GM12878 (cell line): ENCODE measurements around the gene SPINK4. TPM values are rescaled to one million over a fixed set of nuclear protein-coding genes. Genes with fewer than 3 reads are reported as not detected.

Experiments
- ATAC-seq: fragments of 200-7000 bp; cut with Tn5 transposase; 3 replicates; pipeline ENCODE4 v1.9.1; 2020; ENCODE audit warnings: mild to moderate bottlenecking, moderate library complexity
- BruUV-seq: library from RNA; stranded (reverse); fragments of 400-500 nt; replicated peaks from 2 replicates; lab custom pipeline; 2021; lab: Mats Ljungman, UMichigan
- CTCF ChIA-PET: fragments of 300-600 bp; sonication (Branson Sonifier 250); formaldehyde crosslinking; extraction: SDS; loops from one replicate; lab custom pipeline; 2021; ENCODE audit warnings: inconsistent platforms; lab: Yijun Ruan, JAX
- POLR2A ChIA-PET: fragments of 350-600 bp; formaldehyde crosslinking; extraction: SDS; loops from one replicate; lab custom pipeline; 2021; ENCODE audit warnings: inconsistent platforms; lab: Charles Lee
- RAD21 ChIA-PET: fragments of 300-600 bp; sonication (Branson Sonifier 250); formaldehyde crosslinking; loops from one replicate; lab custom pipeline; 2023; ENCODE audit warnings: antibody characterized with exemption; ENCODE audit not compliant: unreplicated experiment; lab: Charles Lee
- SMC1A ChIA-PET: fragments of 300-600 bp; sonication (Branson Sonifier 250); formaldehyde crosslinking; loops from one replicate; lab custom pipeline; 2023; ENCODE audit not compliant: unreplicated experiment, uncharacterized antibody; lab: Charles Lee
- DNase-seq: peaks from one replicate; pipeline ENCODE4 v3.0.0-alpha.2; 2011; ENCODE audit warnings: low read depth, low spot score
- FAIRE-seq: peaks from 3 replicates; lab custom pipeline; 2011; peaks lifted over from hg19 to GRCh38; lab: Jason Lieb, UNC
- H2AFZ ChIP-seq: 2 replicates; pipeline ENCODE4 v1.6.0; 2011; ENCODE audit warnings: low read depth, low read length, control low read depth; ENCODE audit not compliant: control insufficient read depth
- H3K27ac ChIP-seq: 2 replicates; pipeline ENCODE4 v1.5.1; 2011; ENCODE audit warnings: control low read depth; ENCODE audit not compliant: control insufficient read depth, insufficient read depth
- H3K27me3 ChIP-seq, 2 experiments: replicated peaks in 1 of 2; 2 replicates each; pipeline versions ENCODE4 v1.6.0 to v1.6.1; 2011; ENCODE audit warnings: low read length in 1 of 2; ENCODE audit not compliant: control insufficient read depth in 2 of 2, insufficient read depth in 2 of 2
- H3K36me3 ChIP-seq, 2 experiments: 2 replicates each; pipeline ENCODE4 v1.5.1; 2011; ENCODE audit warnings: low read length in 1 of 2; ENCODE audit not compliant: control insufficient read depth in 2 of 2, insufficient read depth in 2 of 2
- H3K4me1 ChIP-seq: 2 replicates; pipeline ENCODE4 v1.6.1; 2011; ENCODE audit warnings: mild to moderate bottlenecking, low read length, moderate library complexity, mixed read lengths; ENCODE audit not compliant: control insufficient read depth, insufficient read depth
- H3K4me2 ChIP-seq: 2 replicates; pipeline ENCODE4 v1.6.0; 2011; ENCODE audit warnings: control low read depth; ENCODE audit not compliant: control insufficient read depth, insufficient read depth
- H3K4me3 ChIP-seq: fragments of 200-600 bp; sonication (generic); 2 replicates; pipeline ENCODE4 v1.5.1; 2016
- H3K79me2 ChIP-seq: 2 replicates; pipeline ENCODE4 v1.6.0; 2011; ENCODE audit warnings: low read length; ENCODE audit not compliant: control insufficient read depth, insufficient read depth
- H3K9ac ChIP-seq: 2 replicates; pipeline ENCODE4 v1.8.0; 2011; ENCODE audit warnings: low read length, control low read depth, mixed read lengths; ENCODE audit not compliant: control insufficient read depth, insufficient read depth
- H3K9me3 ChIP-seq: replicated peaks from 3 replicates; pipeline ENCODE4 v1.5.1; 2011; ENCODE audit warnings: mild to moderate bottlenecking, low read length; ENCODE audit not compliant: control insufficient read depth, insufficient read depth
- H4K20me1 ChIP-seq: 2 replicates; pipeline ENCODE4 v1.6.0; 2011; ENCODE audit not compliant: control insufficient read depth, insufficient read depth
- ATF3 ChIP-seq: IDR thresholded peaks from 2 replicates; pipeline ENCODE4 v1.6.1; 2011; ENCODE audit warnings: low read depth, mild to moderate bottlenecking, low read length, moderate library complexity, borderline replicate concordance; ENCODE audit errors: extremely low read depth
- BRCA1 ChIP-seq: IDR thresholded peaks from 2 replicates; pipeline ENCODE4 v1.6.1; 2011; ENCODE audit warnings: low read depth, low read length, improper control_type of control experiment
- HCFC1 ChIP-seq: fragments of 150-350 bp; IDR thresholded peaks from 2 replicates; pipeline ENCODE4 v1.6.1; 2014; ENCODE audit warnings: low read length
- MAX ChIP-seq: IDR thresholded peaks from 2 replicates; pipeline ENCODE4 v1.6.1; 2012; ENCODE audit warnings: low read depth, low read length, improper control_type of control experiment
- MEF2A ChIP-seq: IDR thresholded peaks from 2 replicates; pipeline ENCODE4 v1.6.1; 2011; ENCODE audit warnings: low read depth, mild to moderate bottlenecking, low read length, moderate library complexity; ENCODE audit not compliant: insufficient read depth
- MXI1 ChIP-seq: fragments of 150-350 bp; IDR thresholded peaks from 2 replicates; pipeline ENCODE4 v1.6.1; 2011; ENCODE audit warnings: low read depth, mild to moderate bottlenecking, inconsistent platforms, low read length, improper control_type of control experiment
- NFYB ChIP-seq: IDR thresholded peaks from 2 replicates; pipeline ENCODE4 v1.6.1; 2011; ENCODE audit warnings: low read depth, mild to moderate bottlenecking, low read length, improper control_type of control experiment, moderate library complexity; ENCODE audit not compliant: insufficient read depth
- USF2 ChIP-seq: IDR thresholded peaks from 2 replicates; pipeline ENCODE4 v1.6.1; 2011; ENCODE audit warnings: low read depth, low read length, improper control_type of control experiment, borderline replicate concordance
- ZNF274 ChIP-seq: IDR thresholded peaks from one replicate; pipeline ENCODE4 v1.8.0; 2011; ENCODE audit not compliant: insufficient read length, insufficient read depth
- WGBS: methylation state at CpG from one replicate; pipeline ENCODE4 v1.1.6; 2016; ENCODE audit warnings: low lambda C conversion rate; ENCODE audit not compliant: insufficient replicate concordance, insufficient coverage; ENCODE audit errors: missing lambda C conversion rate; 5-methylcytosine and 5-hydroxymethylcytosine counted together
- in situ Hi-C: fragments of 300-500 bp; cut with MboI; formaldehyde crosslinking; loops from 9 replicates; pipeline ENCODE4 v1.14.3; 2018; ENCODE audit warnings: mixed read lengths
- intact Hi-C: fragments of 100-400 bp; cut with micrococcal nuclease; formaldehyde crosslinking; loops from one replicate; pipeline ENCODE4 v1.14.2; 2022; ENCODE audit not compliant: unreplicated experiment
- polyA plus RNA-seq, 11 experiments: library from polyadenylated mRNA; depleted of rRNA in 4 of 11; unstranded in 6 of 11; stranded (reverse) in 5 of 11; fragments of >200 nt; fragmentation: Nextera tagmentation in 4 of 11; fragmentation: Illumina TruSeq in 1 of 11; extraction: Ambion mirVana in 4 of 11; extraction: Trizol in 1 of 11; gene quantifications; 1 replicate in 1 of 11; 2 replicates in 10 of 11; pipeline versions ENCODE4 v1.2.1 to v1.2.3, GENCODE V29; 2011 to 2016; ENCODE audit warnings: inconsistent platforms in 2 of 11, missing spikeins in 2 of 11, low read depth in 1 of 11
- total RNA-seq, 4 experiments: library from RNA; depleted of rRNA in 3 of 4; stranded (reverse); fragments of >200 nt in 3 of 4; fragmentation: Illumina TruSeq in 1 of 4; extraction: Trizol in 1 of 4; gene quantifications; 2 replicates each; pipeline versions ENCODE4 v1.2.1 to v1.2.3, GENCODE V29; 2013 to 2021

SPINK4 gene
- total and polyA plus RNA-seq, 10 of the 15 experiments (the other 5 are each of a cell fraction or from before 2014, with no cell fraction given), result not detected

GRCh38 chr9:33256236-33256635, 16.3 kb downstream of the SPINK4 start:
- Histone ChIP-seq H4K20me1 (no peaks in the 10 kb centered on the region), H3K9ac (no peak overlapping the region), H2AFZ (no peak overlapping the region), H3K4me2 (no peak overlapping the region), H3K9me3 (no peaks in the 10 kb centered on the region), H3K27ac (no peak overlapping the region), H3K4me3 (no peak overlapping the region), H3K4me1 (no peaks in the 10 kb centered on the region), H3K36me3 (peaks cover 22 to 35% of the 10 kb centered on the region in 2 experiments), H3K79me2 (peaks cover 5% of the 10 kb centered on the region), H3K27me3 (no peaks in the 10 kb centered on the region)
- FAIRE-seq (no peak), DNase-seq (no peak), ATAC-seq (no peak)
- POLR2A ChIA-PET, result interaction anchor here (0.6 kb wide), 1 partner anchor 157 kb away, joined by 3 read pairs; no protein-coding TSS in a partner anchor
- CTCF ChIA-PET, result no interaction called here
- intact Hi-C loops, result no loop called here
- no TSS peak for BruUV-seq
- in situ Hi-C loops, result no loop called here
- SMC1A ChIA-PET, result interaction anchor here (0.5 kb wide), 1 partner anchor 47 kb away, joined by 3 read pairs; no protein-coding TSS in a partner anchor
- WGBS, result 100% methylated on average over 2 of the region's 2 CpGs
- no peak for TF ChIP-seq USF2
- TF ChIP-seq NFYB, result no peak
- TF ChIP-seq ATF3, result no peak
- no peak for TF ChIP-seq MAX
- TF ChIP-seq BRCA1, result no peak
- no peak for TF ChIP-seq MEF2A
- TF ChIP-seq ZNF274, result no peak
- no peak for TF ChIP-seq MXI1
- no peak for TF ChIP-seq HCFC1
- RAD21 ChIA-PET, result no interaction called here
